ENCODE data around the gene SLC35F6. TPM values are rescaled to one million over a fixed set of nuclear protein-coding genes. Genes with fewer than 3 reads are reported as not detected.

Gene SLC35F6
- total RNA-seq, 1 experiment from 2014 or later: 33.9 TPM

GRCh38 chr2:26721115-26722032 lies 42.7 kb upstream of the SLC35F6 start:
- ChIA-PET POLR2A (ENCODE audit: unreplicated experiment) (no interaction called here), CTCF (no interaction called here)
- Histone ChIP-seq H3K27me3 (ENCODE audit: low read length) (no peaks in the 10 kb centered on the region), H3K4me1 (ENCODE audit: insufficient read depth, low read length) (peaks cover 34% of the 10 kb centered on the region), H4K20me1 (ENCODE audit: low read length) (no peaks in the 10 kb centered on the region), H3K4me2 (ENCODE audit: low read length) (no peak overlapping the region), H3K27ac (ENCODE audit: low read length) (no peak overlapping the region), H3K79me2 (ENCODE audit: low read length) (no peaks in the 10 kb centered on the region), H3K9me3 (ENCODE audit: low read length) (no peaks in the 10 kb centered on the region), H3K4me3 (ENCODE audit: low read length) (no peak overlapping the region), H3K36me3 (ENCODE audit: low read depth, low read length) (no peaks in the 10 kb centered on the region), H3F3A (ENCODE audit: low read length, unreplicated experiment) (no peaks in the 10 kb centered on the region), H3K9ac (ENCODE audit: low read length) (no peak overlapping the region), H3K9me2 (replicated peaks; ENCODE audit: low read length) (no peaks in the 10 kb centered on the region), H2AFZ (ENCODE audit: low read length) (no peak overlapping the region)
- BruUV-seq (replicated peaks): no TSS peak
- DNase-seq: no peak
- intact Hi-C loops (cut with micrococcal nuclease): no loop called here
- TF ChIP-seq EZH2phosphoT487 (IDR thresholded peaks at IDR 0.05; ENCODE audit: borderline replicate concordance, low read length) (no peak), CTCF (conservative IDR thresholded peaks at IDR 0.05; ENCODE audit: low read depth, low read length) (no peak), EZH2 (IDR thresholded peaks at IDR 0.05; ENCODE audit: low read length, unreplicated experiment) (no peak)
- no peak for ATAC-seq

- intact Hi-C loops (cut with micrococcal nuclease): no loop called here
- no peak for ATAC-seq
- TF ChIP-seq EZH2 (IDR thresholded peaks at IDR 0.05; ENCODE audit: low read length, unreplicated experiment) (no peak), CTCF (conservative IDR thresholded peaks at IDR 0.05; ENCODE audit: low read depth, low read length) (no peak), EZH2phosphoT487 (IDR thresholded peaks at IDR 0.05; ENCODE audit: borderline replicate concordance, low read length) (no peak)
- Histone ChIP-seq H3K9ac (ENCODE audit: low read length) (no peak overlapping the region), H3K4me3 (ENCODE audit: low read length) (no peak overlapping the region), H3K27me3 (ENCODE audit: low read length) (no peaks in the 10 kb centered on the region), H3K4me2 (ENCODE audit: low read length) (no peak overlapping the region), H2AFZ (ENCODE audit: low read length) (no peak overlapping the region), H3K79me2 (ENCODE audit: low read length) (no peaks in the 10 kb centered on the region), H3K9me3 (ENCODE audit: low read length) (no peaks in the 10 kb centered on the region), H3K9me2 (replicated peaks; ENCODE audit: low read length) (no peaks in the 10 kb centered on the region), H3K36me3 (ENCODE audit: low read depth, low read length) (no peaks in the 10 kb centered on the region), H3K4me1 (ENCODE audit: insufficient read depth, low read length) (peaks cover 34% of the 10 kb centered on the region), H4K20me1 (ENCODE audit: low read length) (no peaks in the 10 kb centered on the region), H3F3A (ENCODE audit: low read length, unreplicated experiment) (no peaks in the 10 kb centered on the region), H3K27ac (ENCODE audit: low read length) (no peak overlapping the region)
- ChIA-PET POLR2A (ENCODE audit: unreplicated experiment) (no interaction called here), CTCF (no interaction called here)
- BruUV-seq (replicated peaks): no TSS peak
- DNase-seq: no peak
Observed at GRCh38 chr2:26722328-26722727, 41.8 kb upstream of the SLC35F6 start.

GRCh38 chr2:26722911-26723310 lies 41.2 kb upstream of the SLC35F6 start:
- intact Hi-C loops (cut with micrococcal nuclease): no loop called here
- POLR2A ChIA-PET (ENCODE audit: unreplicated experiment): no interaction called here
- H3K79me2 ChIP-seq (ENCODE audit: low read length): no peaks in the 10 kb centered on the region
- H3K36me3 ChIP-seq (ENCODE audit: low read depth, low read length): no peaks in the 10 kb centered on the region
- no peaks in the 10 kb centered on the region for H3F3A ChIP-seq (ENCODE audit: low read length, unreplicated experiment)
- H4K20me1 ChIP-seq (ENCODE audit: low read length): no peaks in the 10 kb centered on the region
- CTCF ChIA-PET: no interaction called here
- H3K4me1 ChIP-seq (ENCODE audit: insufficient read depth, low read length): peaks cover 34% of the 10 kb centered on the region
- no peak overlapping the region for H3K9ac ChIP-seq (ENCODE audit: low read length)
- TF ChIP-seq EZH2 (IDR thresholded peaks at IDR 0.05; ENCODE audit: low read length, unreplicated experiment) (no peak), CTCF (conservative IDR thresholded peaks at IDR 0.05; ENCODE audit: low read depth, low read length) (no peak), EZH2phosphoT487 (IDR thresholded peaks at IDR 0.05; ENCODE audit: borderline replicate concordance, low read length) (no peak)
- no TSS peak for BruUV-seq (replicated peaks)
- no peak overlapping the region for H3K4me3 ChIP-seq (ENCODE audit: low read length)
- ATAC-seq (no peak), DNase-seq (no peak)
- H3K4me2 ChIP-seq (ENCODE audit: low read length): no peak overlapping the region
- no peaks in the 10 kb centered on the region for H3K9me3 ChIP-seq (ENCODE audit: low read length)
- no peak overlapping the region for H3K27ac ChIP-seq (ENCODE audit: low read length)
- H2AFZ ChIP-seq (ENCODE audit: low read length): no peak overlapping the region
- H3K27me3 ChIP-seq (ENCODE audit: low read length): no peaks in the 10 kb centered on the region
- no peaks in the 10 kb centered on the region for H3K9me2 ChIP-seq (replicated peaks; ENCODE audit: low read length)
